ENCODE measurements around the gene TFCP2L1. TPM values are rescaled to one million over a fixed set of nuclear protein-coding genes. Genes with fewer than 3 reads are reported as not detected.

Gene TFCP2L1
- total RNA-seq, 4 donors from 2014 or later: 0.20 to 0.63 (median 0.41) TPM

- Histone ChIP-seq H3K4me1 (no peaks in the 10 kb centered on the region), H3K9me3 (no peaks in the 10 kb centered on the region), H3K27me3 (no peaks in the 10 kb centered on the region), H3K4me3 (no peak overlapping the region), H3K27ac (no peak overlapping the region), H3K36me3 (no peaks in the 10 kb centered on the region)
- TF ChIP-seq CTCF (IDR thresholded peaks at IDR 0.05) (no peak), POLR2A (IDR thresholded peaks at IDR 0.05) (no peak), EP300 (IDR thresholded peaks at IDR 0.05) (no peak)
- DNase-seq (ENCODE audit: low spot score in 2 of 2): no peak
- 87 to 88% methylated on average over 6 of the region's 6 CpGs for WGBS, 2 donors
Observed at GRCh38 chr2:121329786-121330185, 44.8 kb upstream of the TFCP2L1 start.

GRCh38 chr2:121326628-121327027, 41.6 kb upstream of the TFCP2L1 start:
- no peak for TF ChIP-seq EP300 (IDR thresholded peaks at IDR 0.05)
- no peak for TF ChIP-seq CTCF (IDR thresholded peaks at IDR 0.05)
- no peak for TF ChIP-seq POLR2A (IDR thresholded peaks at IDR 0.05)
- H3K36me3 ChIP-seq: no peaks in the 10 kb centered on the region
- no peak overlapping the region for H3K27ac ChIP-seq
- H3K27me3 ChIP-seq: no peaks in the 10 kb centered on the region
- H3K4me3 ChIP-seq: no peak overlapping the region
- 96% methylated on average over 8 of the region's 8 CpGs for WGBS, 2 donors
- no peaks in the 10 kb centered on the region for H3K9me3 ChIP-seq
- no peaks in the 10 kb centered on the region for H3K4me1 ChIP-seq
- DNase-seq (ENCODE audit: low spot score in 2 of 2): no peak

- H3K27me3 ChIP-seq: no peaks in the 10 kb centered on the region
- TF ChIP-seq CTCF (IDR thresholded peaks at IDR 0.05) (no peak), POLR2A (IDR thresholded peaks at IDR 0.05) (no peak), EP300 (IDR thresholded peaks at IDR 0.05) (no peak)
- no peak overlapping the region for H3K4me3 ChIP-seq
- no peaks in the 10 kb centered on the region for H3K36me3 ChIP-seq
- no peaks in the 10 kb centered on the region for H3K4me1 ChIP-seq
- no peak overlapping the region for H3K27ac ChIP-seq
- WGBS, 2 donors: 93% methylated on average over 7 of the region's 7 CpGs
- DNase-seq (ENCODE audit: low spot score in 2 of 2): no peak
- no peaks in the 10 kb centered on the region for H3K9me3 ChIP-seq
Observed at GRCh38 chr2:121324601-121325000, 39.6 kb upstream of the TFCP2L1 start.

- Histone ChIP-seq H3K27me3 (no peaks in the 10 kb centered on the region), H3K9me3 (no peaks in the 10 kb centered on the region), H3K36me3 (no peaks in the 10 kb centered on the region), H3K4me1 (no peaks in the 10 kb centered on the region), H3K4me3 (no peak overlapping the region), H3K27ac (no peak overlapping the region)
- no peak for DNase-seq (ENCODE audit: low spot score in 2 of 2)
- 79 to 80% methylated on average over 5 to 8 of the region's 8 CpGs for WGBS, 2 donors
- no peak for TF ChIP-seq CTCF (IDR thresholded peaks at IDR 0.05)
- no peak for TF ChIP-seq EP300 (IDR thresholded peaks at IDR 0.05)
- no peak for TF ChIP-seq POLR2A (IDR thresholded peaks at IDR 0.05)
Observed at GRCh38 chr2:121321476-121321875, 36.5 kb upstream of the TFCP2L1 start.

- H3K27ac ChIP-seq: no peak overlapping the region
- H3K4me3 ChIP-seq: no peak overlapping the region
- WGBS, 2 donors: 79 to 87% methylated on average over 3 of the region's 3 CpGs
- no peaks in the 10 kb centered on the region for H3K4me1 ChIP-seq
- DNase-seq (ENCODE audit: low spot score in 2 of 2): no peak
- no peaks in the 10 kb centered on the region for H3K9me3 ChIP-seq
- TF ChIP-seq POLR2A (IDR thresholded peaks at IDR 0.05) (no peak), EP300 (IDR thresholded peaks at IDR 0.05) (no peak), CTCF (IDR thresholded peaks at IDR 0.05) (no peak)
- H3K36me3 ChIP-seq: no peaks in the 10 kb centered on the region
- H3K27me3 ChIP-seq: no peaks in the 10 kb centered on the region
Observed at GRCh38 chr2:121319941-121320340, 34.9 kb upstream of the TFCP2L1 start.
